B cell (primary cell): ENCODE data around the gene TMEM131.

Source experiments
- EZH2 ChIP-seq: IDR thresholded peaks from 2 replicates; pipeline ENCODE4 v1.6.1; 2012; ENCODE audit warnings: borderline replicate concordance, low read depth, mild to moderate bottlenecking, moderate library complexity, low read length; ENCODE audit not compliant: insufficient read depth, poor library complexity, severe bottlenecking
- TF ChIP-seq, protein P1 (sequence below): fragments of 200-600 bp; IDR thresholded peaks from one replicate; pipeline ENCODE4 v1.8.0; 2022; ENCODE audit warnings: antibody characterized with exemption, mild to moderate bottlenecking

- TF ChIP-seq, protein P1, sequence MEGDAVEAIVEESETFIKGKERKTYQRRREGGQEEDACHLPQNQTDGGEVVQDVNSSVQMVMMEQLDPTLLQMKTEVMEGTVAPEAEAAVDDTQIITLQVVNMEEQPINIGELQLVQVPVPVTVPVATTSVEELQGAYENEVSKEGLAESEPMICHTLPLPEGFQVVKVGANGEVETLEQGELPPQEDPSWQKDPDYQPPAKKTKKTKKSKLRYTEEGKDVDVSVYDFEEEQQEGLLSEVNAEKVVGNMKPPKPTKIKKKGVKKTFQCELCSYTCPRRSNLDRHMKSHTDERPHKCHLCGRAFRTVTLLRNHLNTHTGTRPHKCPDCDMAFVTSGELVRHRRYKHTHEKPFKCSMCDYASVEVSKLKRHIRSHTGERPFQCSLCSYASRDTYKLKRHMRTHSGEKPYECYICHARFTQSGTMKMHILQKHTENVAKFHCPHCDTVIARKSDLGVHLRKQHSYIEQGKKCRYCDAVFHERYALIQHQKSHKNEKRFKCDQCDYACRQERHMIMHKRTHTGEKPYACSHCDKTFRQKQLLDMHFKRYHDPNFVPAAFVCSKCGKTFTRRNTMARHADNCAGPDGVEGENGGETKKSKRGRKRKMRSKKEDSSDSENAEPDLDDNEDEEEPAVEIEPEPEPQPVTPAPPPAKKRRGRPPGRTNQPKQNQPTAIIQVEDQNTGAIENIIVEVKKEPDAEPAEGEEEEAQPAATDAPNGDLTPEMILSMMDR, result no peak
- no peak for TF ChIP-seq EZH2
Measured at GRCh38 chr2:97967931-97968627, 27.7 kb downstream of the TMEM131 start.
